KMS-11 (cell line): ENCODE data around the gene KIF16B.

ENCODE experiments used
- H2AFZ ChIP-seq: fragments of 200-600 bp; sonication (generic); 2 replicates; pipeline ENCODE4 v1.6.1; 2016; ENCODE audit warnings: antibody characterized with exemption, mixed run types, low read depth
- H3K27ac ChIP-seq: fragments of 200-600 bp; sonication (generic); 2 replicates; pipeline ENCODE4 v1.6.1; 2016; ENCODE audit warnings: mild to moderate bottlenecking, mixed run types
- H3K27me3 ChIP-seq: fragments of 200-600 bp; sonication (generic); 2 replicates; pipeline ENCODE4 v1.6.1; 2017; ENCODE audit warnings: mild to moderate bottlenecking, low read depth, mixed run types, moderate library complexity; ENCODE audit not compliant: insufficient read depth
- H3K36me3 ChIP-seq: fragments of 200-600 bp; sonication (generic); 2 replicates; pipeline ENCODE4 v1.6.1; 2017; ENCODE audit warnings: mild to moderate bottlenecking, mixed run types; ENCODE audit not compliant: insufficient read depth
- H3K4me1 ChIP-seq: fragments of 200-600 bp; sonication (generic); 2 replicates; pipeline ENCODE4 v1.6.1; 2016; ENCODE audit warnings: mild to moderate bottlenecking, low read depth, mixed run types; ENCODE audit not compliant: poor library complexity, severe bottlenecking
- H3K4me2 ChIP-seq: fragments of 200-600 bp; sonication (generic); 2 replicates; pipeline ENCODE4 v1.7.0; 2016; ENCODE audit warnings: mild to moderate bottlenecking, mixed run types
- H3K4me3 ChIP-seq: fragments of 200-600 bp; sonication (generic); IDR thresholded peaks from 2 replicates; pipeline ENCODE4 v1.6.1; 2017; ENCODE audit warnings: low read depth, low read length, mixed read lengths; ENCODE audit not compliant: insufficient read depth
- H3K79me2 ChIP-seq: fragments of 200-600 bp; sonication (generic); 2 replicates; pipeline ENCODE4 v1.6.1; 2016; ENCODE audit warnings: low read depth, mixed run types; ENCODE audit not compliant: insufficient read depth
- H3K9ac ChIP-seq: fragments of 200-600 bp; sonication (generic); 2 replicates; pipeline ENCODE4 v1.6.1; 2016; ENCODE audit warnings: mild to moderate bottlenecking, mixed run types
- H4K20me1 ChIP-seq: fragments of 200-600 bp; sonication (generic); 2 replicates; pipeline ENCODE4 v1.6.1; 2016; ENCODE audit warnings: mild to moderate bottlenecking, mixed run types; ENCODE audit not compliant: insufficient read depth
- TF ChIP-seq, protein P1 (sequence below): fragments of 200-600 bp; sonication (generic); conservative IDR thresholded peaks from 2 replicates; pipeline ENCODE4 v1.6.1; 2017; ENCODE audit warnings: low read depth, mild to moderate bottlenecking, antibody characterized with exemption, low read length, moderate library complexity, mixed read lengths

KIF16B gene

DNA sequence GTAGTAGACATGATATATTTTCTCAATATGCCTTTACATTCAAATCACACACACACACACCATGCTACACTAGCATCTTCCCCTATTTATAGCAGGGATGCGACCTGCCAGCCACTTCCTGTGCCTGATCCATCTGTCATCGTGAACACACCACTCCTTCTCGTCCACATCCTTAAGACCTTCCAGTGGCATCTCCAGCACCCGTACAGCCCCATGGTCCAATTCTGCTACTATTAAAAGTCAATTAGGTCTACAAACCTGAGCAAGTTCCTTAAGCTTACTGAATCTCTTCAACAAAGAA is 54.5 kb downstream of the KIF16B start:
- Histone ChIP-seq H3K27me3 (no peaks in the 10 kb centered on the region), H3K4me3 (no peak overlapping the region), H4K20me1 (no peaks in the 10 kb centered on the region), H3K4me2 (no peak overlapping the region), H3K4me1 (no peaks in the 10 kb centered on the region), H3K79me2 (no peaks in the 10 kb centered on the region), H3K36me3 (no peaks in the 10 kb centered on the region), H2AFZ (no peak overlapping the region), H3K9ac (no peak overlapping the region), H3K27ac (no peak overlapping the region)
- TF ChIP-seq, protein P1, sequence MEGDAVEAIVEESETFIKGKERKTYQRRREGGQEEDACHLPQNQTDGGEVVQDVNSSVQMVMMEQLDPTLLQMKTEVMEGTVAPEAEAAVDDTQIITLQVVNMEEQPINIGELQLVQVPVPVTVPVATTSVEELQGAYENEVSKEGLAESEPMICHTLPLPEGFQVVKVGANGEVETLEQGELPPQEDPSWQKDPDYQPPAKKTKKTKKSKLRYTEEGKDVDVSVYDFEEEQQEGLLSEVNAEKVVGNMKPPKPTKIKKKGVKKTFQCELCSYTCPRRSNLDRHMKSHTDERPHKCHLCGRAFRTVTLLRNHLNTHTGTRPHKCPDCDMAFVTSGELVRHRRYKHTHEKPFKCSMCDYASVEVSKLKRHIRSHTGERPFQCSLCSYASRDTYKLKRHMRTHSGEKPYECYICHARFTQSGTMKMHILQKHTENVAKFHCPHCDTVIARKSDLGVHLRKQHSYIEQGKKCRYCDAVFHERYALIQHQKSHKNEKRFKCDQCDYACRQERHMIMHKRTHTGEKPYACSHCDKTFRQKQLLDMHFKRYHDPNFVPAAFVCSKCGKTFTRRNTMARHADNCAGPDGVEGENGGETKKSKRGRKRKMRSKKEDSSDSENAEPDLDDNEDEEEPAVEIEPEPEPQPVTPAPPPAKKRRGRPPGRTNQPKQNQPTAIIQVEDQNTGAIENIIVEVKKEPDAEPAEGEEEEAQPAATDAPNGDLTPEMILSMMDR = no peak

- H4K20me1 ChIP-seq = no peaks in the 10 kb centered on the region
- no peaks in the 10 kb centered on the region for H3K27me3 ChIP-seq
- TF ChIP-seq, protein P1 = no peak; the same call in none of the 2 replicates
- H3K9ac ChIP-seq = no peak overlapping the region
- no peaks in the 10 kb centered on the region for H3K4me1 ChIP-seq
- H3K4me2 ChIP-seq = no peak overlapping the region
- H3K27ac ChIP-seq = no peak overlapping the region
- H3K4me3 ChIP-seq = no peak overlapping the region
- no peaks in the 10 kb centered on the region for H3K79me2 ChIP-seq
- no peaks in the 10 kb centered on the region for H3K36me3 ChIP-seq
- H2AFZ ChIP-seq = no peak overlapping the region
Observed at GRCh38 chr20:16517946-16518783, 55.1 kb downstream of the KIF16B start.

DNA sequence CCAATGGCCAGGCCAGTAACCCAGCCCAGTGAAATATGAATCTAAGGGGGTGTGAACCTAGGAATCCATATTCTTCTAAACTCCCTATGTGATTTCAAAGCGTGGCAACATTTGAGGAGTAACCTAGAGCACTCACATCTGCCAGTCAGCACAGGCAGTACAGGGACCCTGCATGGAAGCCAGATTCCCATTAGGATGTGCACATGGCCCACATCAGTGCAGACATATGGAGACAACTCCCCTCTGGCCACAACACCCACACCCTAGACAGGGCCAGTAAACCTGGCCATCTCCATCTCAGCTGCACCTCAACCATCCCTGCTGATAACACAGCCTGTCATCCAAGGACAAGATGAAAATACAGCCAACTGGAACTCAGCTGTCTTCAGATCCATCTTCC is 56.5 kb downstream of the KIF16B start:
- Histone ChIP-seq H3K4me1 (no peaks in the 10 kb centered on the region), H3K9ac (no peak overlapping the region), H3K4me2 (no peak overlapping the region)

DNA sequence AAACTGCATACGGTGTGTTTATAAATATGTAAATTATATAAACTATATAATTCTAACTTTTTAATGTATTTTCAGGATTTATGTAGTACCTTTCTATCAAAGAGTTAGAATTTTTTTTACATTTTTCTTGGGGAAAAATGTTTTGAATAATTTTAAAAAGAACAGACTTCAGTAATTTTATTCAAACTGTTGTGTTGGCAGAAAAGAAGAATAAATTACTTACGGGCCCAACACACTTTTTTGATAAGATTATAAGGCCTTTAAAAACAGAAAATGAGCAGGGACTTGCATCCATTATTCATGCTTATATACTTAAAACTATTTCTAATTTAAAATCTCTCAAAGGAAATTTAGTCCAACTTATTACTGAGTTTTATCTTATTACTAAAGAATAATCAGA is 58.2 kb downstream of the KIF16B start:
- Histone ChIP-seq H3K4me2 (no peak overlapping the region), H3K36me3 (no peaks in the 10 kb centered on the region), H3K27me3 (no peaks in the 10 kb centered on the region), H2AFZ (no peak overlapping the region), H3K4me1 (no peaks in the 10 kb centered on the region), H3K9ac (no peak overlapping the region), H3K27ac (no peak overlapping the region), H4K20me1 (no peaks in the 10 kb centered on the region), H3K79me2 (no peaks in the 10 kb centered on the region), H3K4me3 (no peak overlapping the region)
- TF ChIP-seq, protein P1 = no peak

More for the DNA sequence above, 56.5 kb downstream of the KIF16B start:
- TF ChIP-seq, protein P1 = no peak
- Histone ChIP-seq H3K4me3 (no peak overlapping the region), H3K36me3 (no peaks in the 10 kb centered on the region), H3K79me2 (no peaks in the 10 kb centered on the region), H2AFZ (no peak overlapping the region), H3K27me3 (no peaks in the 10 kb centered on the region), H4K20me1 (no peaks in the 10 kb centered on the region), H3K27ac (no peak overlapping the region)
